NCI-H146 (cell line): ENCODE results near the gene CASP14.
"Not testable (repeated sequence)": the region's sequence is repeated elsewhere in the genome, so short reads cannot be mapped to it uniquely, and the experiment has no call there.

Experiments
- DNase-seq: peaks from one replicate; lab custom pipeline; 2025; lab: John Stamatoyannopoulos, UW

CASP14 gene

DNA sequence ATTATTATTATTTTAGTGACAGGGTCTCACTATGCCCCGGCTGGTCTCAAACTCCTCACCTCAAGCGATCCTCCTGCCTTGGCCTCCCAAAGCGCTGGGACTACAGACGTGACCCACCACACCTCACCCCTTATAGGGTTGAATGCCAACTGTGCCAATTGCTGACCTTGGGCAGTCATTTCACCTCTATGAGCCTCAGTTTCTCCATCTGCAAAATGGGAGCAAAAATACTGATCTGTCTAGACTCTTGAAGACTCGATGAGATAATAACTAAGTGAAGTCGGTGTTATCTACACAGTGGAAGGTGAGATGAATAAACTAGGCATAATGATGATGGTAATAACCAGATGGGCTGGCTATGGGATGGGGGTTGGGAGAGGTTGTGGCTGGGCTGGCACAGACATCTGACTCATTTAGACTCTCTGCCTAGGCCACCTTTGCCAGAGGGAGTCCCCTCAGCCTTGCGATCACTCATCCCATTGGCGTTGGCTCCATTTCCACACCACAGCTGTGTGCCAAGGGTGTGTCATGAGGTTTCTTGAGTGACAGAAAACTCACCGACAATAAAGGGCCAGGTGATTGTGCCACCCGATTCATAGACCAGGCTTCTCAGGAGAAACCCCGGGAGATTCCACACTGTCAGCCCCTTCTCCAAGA lies at the start of gene CASP14:
CASP14 (plus strand) TSS at position 596 of the 657 bp plus-strand sequence. CDS start 2,772 bp downstream, outside the sequence.
- DNase-seq, result no peak

- no peak for DNase-seq
Observed at GRCh38 chr19:15008308-15008707, 41.0 kb upstream of the CASP14 start.

DNA sequence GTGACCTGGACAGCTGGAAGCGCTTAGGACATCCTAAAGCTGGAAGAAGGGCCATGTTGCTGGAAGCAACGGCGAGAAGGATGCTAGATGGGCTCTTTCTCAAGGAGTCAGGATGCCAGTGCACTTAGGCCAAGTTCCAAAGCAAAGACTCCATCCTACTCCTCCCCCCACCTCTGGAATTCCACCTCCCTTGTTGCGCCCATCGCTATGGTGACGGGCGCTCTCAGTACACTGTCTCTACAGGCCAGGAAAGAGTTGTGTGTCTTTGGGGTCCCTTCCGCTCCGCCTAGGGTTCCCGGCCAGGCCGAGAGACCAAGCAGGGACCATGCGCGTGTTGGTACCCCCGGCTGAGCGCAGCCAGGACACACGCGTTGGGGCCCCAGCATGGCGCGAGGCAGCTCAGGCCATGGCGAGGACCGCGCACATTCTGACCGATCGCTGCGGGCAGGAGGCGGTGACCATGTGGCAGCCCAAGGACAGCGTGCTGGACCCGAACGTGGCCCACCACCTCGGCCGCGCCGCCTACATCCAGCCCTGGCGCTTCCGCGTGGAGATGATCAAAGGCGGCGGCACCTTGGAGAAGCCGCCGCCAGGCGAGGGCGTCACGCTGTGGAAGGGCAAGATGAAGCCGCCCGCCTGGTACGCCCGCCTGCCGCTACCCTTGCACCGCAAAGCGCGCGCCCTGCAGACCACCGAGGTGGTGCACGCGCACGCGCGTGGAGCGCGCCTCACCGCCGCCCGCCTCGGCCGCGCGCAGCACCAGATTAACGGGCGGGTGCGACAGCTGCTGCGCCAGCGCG lies 38.6 kb upstream of the CASP14 start:
- no peak for DNase-seq

GRCh38 chr19:15014579-15014978 lies 34.7 kb upstream of the CASP14 start:
- DNase-seq, result no peak

DNA sequence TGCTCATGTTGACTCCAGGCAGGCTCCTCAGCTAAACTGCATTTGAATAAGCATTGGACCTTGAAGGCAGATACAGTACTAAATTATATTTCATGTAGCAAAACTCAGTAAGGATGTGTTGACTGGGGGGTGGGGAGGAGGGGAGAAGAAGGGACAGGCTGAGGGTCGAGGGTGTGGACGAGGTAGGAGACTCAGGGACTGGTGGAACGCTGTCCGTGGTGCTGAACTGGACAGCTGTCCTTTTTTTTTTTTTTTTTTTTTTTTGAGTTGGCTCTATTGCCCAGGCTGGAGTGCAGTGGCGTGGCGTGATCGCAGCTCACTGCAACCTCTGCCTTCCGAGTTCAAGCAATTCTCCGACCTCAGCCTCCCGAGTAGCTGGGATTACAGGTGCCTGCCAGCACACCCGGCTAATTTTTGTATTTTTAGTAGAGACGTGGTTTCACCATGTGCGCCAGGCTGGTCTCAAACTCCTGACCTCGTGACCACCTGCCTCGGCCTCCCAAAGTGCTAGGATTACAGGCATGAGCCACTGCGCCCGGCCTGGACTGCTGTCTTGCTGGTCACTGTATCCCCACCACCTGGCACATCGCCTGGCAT lies 33.2 kb upstream of the CASP14 start:
- DNase-seq, result no peak

- not testable (repeated sequence) for DNase-seq
Observed at GRCh38 chr19:15018836-15019235, 30.4 kb upstream of the CASP14 start.

DNA sequence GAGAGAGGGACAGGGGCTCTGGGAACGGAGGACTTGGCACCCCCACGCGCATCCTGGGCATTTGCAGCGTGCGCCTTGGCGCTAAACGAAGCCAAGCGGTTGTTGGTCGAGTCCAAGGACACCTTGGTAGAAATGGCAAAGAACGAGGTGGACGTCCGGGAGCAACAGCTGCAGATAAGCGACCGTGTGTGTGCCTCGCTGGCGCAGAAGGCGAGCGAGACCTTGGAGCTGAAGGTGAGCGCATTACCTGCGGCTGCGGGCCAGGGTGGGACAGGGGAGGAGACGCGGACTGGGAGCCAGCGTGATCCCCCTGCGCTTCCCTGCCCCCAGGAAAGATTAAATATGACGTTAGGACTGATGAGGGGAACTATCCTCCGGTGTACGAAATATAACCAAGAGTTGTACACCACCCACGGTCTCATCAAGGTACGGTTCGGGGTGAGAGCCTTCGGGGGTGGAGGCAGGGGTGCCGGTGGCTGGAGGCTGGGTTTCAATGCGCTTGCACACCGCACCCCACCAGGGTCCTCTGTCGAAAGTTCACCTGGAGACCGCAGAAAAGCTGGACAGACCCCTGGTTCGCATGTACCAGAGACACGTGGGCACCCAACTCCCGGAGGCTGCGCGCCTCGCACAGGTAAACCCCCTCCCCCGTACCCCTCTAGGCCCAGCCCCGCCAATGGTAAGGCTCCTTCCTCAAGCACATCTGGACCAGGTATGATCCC lies 27.8 kb upstream of the CASP14 start:
- no peak for DNase-seq

- DNase-seq, result peak; percentile 33
Observed at GRCh38 chr19:15022752-15023151, 26.5 kb upstream of the CASP14 start.

- DNase-seq, result no peak
Observed at GRCh38 chr19:15025217-15025616, 24.1 kb upstream of the CASP14 start.

DNA sequence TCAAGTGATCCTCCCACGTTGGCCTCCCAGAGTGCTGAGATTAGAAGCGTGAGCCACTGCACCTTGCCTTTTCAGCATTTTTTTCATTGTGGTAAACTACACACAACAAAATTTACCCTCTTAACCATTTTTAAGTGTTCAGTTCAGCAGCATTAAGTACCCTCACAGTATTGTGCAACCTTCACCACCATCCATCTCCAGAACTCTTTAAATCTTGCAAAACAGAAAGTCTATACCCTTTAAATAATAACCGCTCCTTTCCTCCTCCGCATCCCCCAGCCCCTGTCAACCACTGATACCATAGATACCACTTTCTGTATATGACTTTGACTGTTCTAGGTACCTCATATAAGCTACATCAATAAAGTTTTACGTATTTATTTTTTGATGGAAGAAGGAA lies 20.8 kb upstream of the CASP14 start:
- no peak for DNase-seq

- no peak for DNase-seq
Observed at GRCh38 chr19:15031675-15032074, 17.6 kb upstream of the CASP14 start.

GRCh38 chr19:15035795-15036311 lies 13.4 kb upstream of the CASP14 start:
- DNase-seq, result no peak

GRCh38 chr19:15037586-15037985 lies 11.7 kb upstream of the CASP14 start:
- no peak for DNase-seq

GRCh38 chr19:15038294-15038693 lies 11.0 kb upstream of the CASP14 start:
- no peak for DNase-seq

DNA sequence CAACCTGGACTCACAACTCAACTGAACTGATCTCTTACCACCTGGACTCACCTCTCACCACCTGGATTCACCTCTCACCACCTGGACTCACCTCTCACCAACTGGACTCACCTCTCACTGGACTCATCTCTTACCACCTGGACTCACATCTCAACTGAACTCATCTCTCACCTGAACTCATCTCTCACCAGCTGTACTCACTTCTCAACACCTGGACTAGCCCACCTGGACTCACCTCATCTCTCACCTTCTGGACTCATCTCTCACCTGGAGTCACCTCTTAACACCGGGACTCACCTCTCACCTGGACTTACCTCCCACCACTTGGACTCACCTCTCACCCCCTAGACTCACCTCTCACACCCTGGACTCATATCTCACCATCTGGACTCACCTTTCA lies 7.3 kb upstream of the CASP14 start:
- DNase-seq, result no peak

DNA sequence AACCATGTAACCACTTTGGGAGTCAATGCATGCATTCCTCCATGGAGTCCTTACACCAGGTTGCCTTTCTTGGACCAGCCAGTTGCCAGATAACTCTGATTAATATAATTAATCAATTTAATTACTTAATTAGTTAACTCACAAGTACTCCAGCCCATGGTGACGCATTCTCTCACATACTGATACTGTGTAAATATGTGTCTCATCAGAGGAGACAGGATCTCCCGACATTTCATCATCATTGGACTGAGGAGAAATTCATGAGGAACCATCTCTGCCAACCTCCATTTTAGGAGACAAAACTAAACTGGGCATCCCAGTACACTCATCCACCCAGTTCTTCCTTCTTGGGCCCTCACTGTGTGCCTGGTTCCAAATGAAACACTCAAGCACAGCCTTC lies 6.5 kb upstream of the CASP14 start:
- DNase-seq, result no peak

- no peak for DNase-seq
Observed at GRCh38 chr19:15045506-15045905, 3.8 kb upstream of the CASP14 start.

- DNase-seq, result no peak
Observed at GRCh38 chr19:15047680-15048079, 1.6 kb upstream of the CASP14 start.

- no peak for DNase-seq
Observed at GRCh38 chr19:15048128-15048527, 1.2 kb upstream of the CASP14 start.

- DNase-seq, result no peak
Observed at GRCh38 chr19:15050639-15051038, 1.4 kb downstream of the CASP14 start.

- DNase-seq, result peak; percentile 16
Observed at GRCh38 chr19:15062036-15062435, 12.8 kb downstream of the CASP14 start.

GRCh38 chr19:15070386-15070785 lies 21.1 kb downstream of the CASP14 start:
- not testable (repeated sequence) for DNase-seq
